C4-2B (cell line): ENCODE results near the gene STX8.

Experiments
- ZFX ChIP-seq: fragments of 450-650 bp; IDR thresholded peaks from 2 replicates; pipeline ENCODE4 v1.6.1; 2017
- TF ChIP-seq, protein P1 (sequence below): fragments of 450-650 bp; conservative IDR thresholded peaks from 2 replicates; pipeline ENCODE4 v1.5.1; 2017; ENCODE audit warnings: mild to moderate bottlenecking

DNA sequence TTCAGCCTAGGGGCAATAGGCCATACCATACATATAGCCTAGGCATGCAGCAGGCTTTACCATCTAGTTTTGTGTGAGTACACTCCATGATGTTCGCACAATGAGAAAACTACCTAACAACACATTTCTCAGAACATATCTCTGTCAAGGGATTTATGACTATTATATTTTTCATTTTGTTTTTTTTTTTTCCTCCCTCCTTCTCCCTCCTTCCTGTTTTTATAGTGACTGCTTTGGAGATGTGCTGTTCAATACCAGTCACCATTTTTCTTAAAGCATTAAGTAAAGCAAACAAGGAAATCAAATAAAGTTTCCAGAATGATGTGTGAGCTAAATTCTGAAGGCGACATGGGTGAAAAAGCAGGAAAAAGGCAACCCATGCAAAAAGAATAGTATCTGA is 194.6 kb downstream of the STX8 start:
- TF ChIP-seq, protein P1, sequence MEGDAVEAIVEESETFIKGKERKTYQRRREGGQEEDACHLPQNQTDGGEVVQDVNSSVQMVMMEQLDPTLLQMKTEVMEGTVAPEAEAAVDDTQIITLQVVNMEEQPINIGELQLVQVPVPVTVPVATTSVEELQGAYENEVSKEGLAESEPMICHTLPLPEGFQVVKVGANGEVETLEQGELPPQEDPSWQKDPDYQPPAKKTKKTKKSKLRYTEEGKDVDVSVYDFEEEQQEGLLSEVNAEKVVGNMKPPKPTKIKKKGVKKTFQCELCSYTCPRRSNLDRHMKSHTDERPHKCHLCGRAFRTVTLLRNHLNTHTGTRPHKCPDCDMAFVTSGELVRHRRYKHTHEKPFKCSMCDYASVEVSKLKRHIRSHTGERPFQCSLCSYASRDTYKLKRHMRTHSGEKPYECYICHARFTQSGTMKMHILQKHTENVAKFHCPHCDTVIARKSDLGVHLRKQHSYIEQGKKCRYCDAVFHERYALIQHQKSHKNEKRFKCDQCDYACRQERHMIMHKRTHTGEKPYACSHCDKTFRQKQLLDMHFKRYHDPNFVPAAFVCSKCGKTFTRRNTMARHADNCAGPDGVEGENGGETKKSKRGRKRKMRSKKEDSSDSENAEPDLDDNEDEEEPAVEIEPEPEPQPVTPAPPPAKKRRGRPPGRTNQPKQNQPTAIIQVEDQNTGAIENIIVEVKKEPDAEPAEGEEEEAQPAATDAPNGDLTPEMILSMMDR = no peak
- no peak for TF ChIP-seq ZFX
